MCF 10A (cell line): Measurements from ENCODE around the gene VCX. TPM values are rescaled to one million over a fixed set of nuclear protein-coding genes. Genes with fewer than 3 reads are reported as not detected.
"Not testable (repeated sequence)": the region's sequence is repeated elsewhere in the genome, so short reads cannot be mapped to it uniquely, and the experiment has no call there.

Source experiments
- Bru-seq: library from RNA; stranded (reverse); fragments of 400-500 nt; gene quantifications from one replicate; lab custom pipeline; 2021; lab: Mats Ljungman, UMichigan
- BruChase-seq, 2 experiments: library from RNA; stranded (reverse); fragments of 400-500 nt; gene quantifications; one replicate each; lab custom pipeline; 2021; lab: Mats Ljungman, UMichigan
- BruUV-seq: library from RNA; stranded (reverse); fragments of 400-500 nt; replicated peaks from 2 replicates; lab custom pipeline; 2021; lab: Mats Ljungman, UMichigan
- CTCF ChIA-PET: fragments of 300-600 bp; sonication (Branson Sonifier 250); formaldehyde crosslinking; extraction: SDS; loops from one replicate; lab custom pipeline; 2021; ENCODE audit warnings: antibody characterized with exemption, inconsistent platforms; lab: Yijun Ruan, JAX
- POLR2A ChIA-PET: fragments of 300-600, 350-650 bp; sonication (Branson Sonifier 250); formaldehyde crosslinking; extraction: SDS; loops from one replicate; lab custom pipeline; 2020; ENCODE audit warnings: antibody characterized with exemption, inconsistent platforms; lab: Yijun Ruan, JAX
- DNase-seq: peaks from one replicate; pipeline ENCODE4 v3.0.0-alpha.2; 2018; ENCODE audit not compliant: unreplicated experiment
- H3K27ac Mint-ChIP-seq: one replicate; pipeline ENCODE4 v1.8.0; 2022; ENCODE audit warnings: mild to moderate bottlenecking, low read depth, mixed read lengths; ENCODE audit not compliant: unreplicated experiment
- H3K27me3 Mint-ChIP-seq: one replicate; pipeline ENCODE4 v1.8.0; 2022; ENCODE audit warnings: mixed read lengths; ENCODE audit not compliant: insufficient read depth, unreplicated experiment
- H3K36me3 Mint-ChIP-seq: one replicate; pipeline ENCODE4 v1.8.0; 2022; ENCODE audit warnings: mild to moderate bottlenecking, moderate library complexity, mixed read lengths; ENCODE audit not compliant: insufficient read depth, unreplicated experiment
- H3K4me1 Mint-ChIP-seq: one replicate; pipeline ENCODE4 v1.8.0; 2022; ENCODE audit warnings: mixed read lengths; ENCODE audit not compliant: insufficient read depth, unreplicated experiment
- H3K4me3 Mint-ChIP-seq: one replicate; pipeline ENCODE4 v1.8.0; 2022; ENCODE audit warnings: mild to moderate bottlenecking, moderate library complexity, mixed read lengths; ENCODE audit not compliant: unreplicated experiment
- H3K9me3 Mint-ChIP-seq: one replicate; pipeline ENCODE4 v1.8.0; 2022; ENCODE audit warnings: mixed read lengths; ENCODE audit not compliant: unreplicated experiment
- intact Hi-C: fragments of 100-400 bp; cut with micrococcal nuclease; formaldehyde crosslinking; loops from 2 replicates; pipeline ENCODE4 v1.14.1; 2022
- long read RNA-seq: library from polyadenylated mRNA; stranded (forward); transcript quantifications from one replicate; pipeline ENCODE4 v2.0.0, GENCODE V29; 2022
- total RNA-seq: library from RNA; stranded (reverse); gene quantifications from 2 replicates; pipeline ENCODE4 v1.2.3, GENCODE V29; 2022
- TF ChIP-seq, protein P1 (sequence below): fragments of 200-600 bp; IDR thresholded peaks from one replicate; pipeline ENCODE4 v1.8.0; 2022; ENCODE audit warnings: antibody characterized with exemption, mild to moderate bottlenecking; ENCODE audit not compliant: unreplicated experiment

Gene VCX
- total RNA-seq (not detected in 2 replicates), Bru-seq, nascent RNA (not detected), BruChase-seq, experiment 1, labeled RNA remaining after a 6-hour chase (not detected), BruChase-seq, experiment 2, labeled RNA remaining after a 2-hour chase (not detected)
- long read RNA-seq, result 0 reads

DNA sequence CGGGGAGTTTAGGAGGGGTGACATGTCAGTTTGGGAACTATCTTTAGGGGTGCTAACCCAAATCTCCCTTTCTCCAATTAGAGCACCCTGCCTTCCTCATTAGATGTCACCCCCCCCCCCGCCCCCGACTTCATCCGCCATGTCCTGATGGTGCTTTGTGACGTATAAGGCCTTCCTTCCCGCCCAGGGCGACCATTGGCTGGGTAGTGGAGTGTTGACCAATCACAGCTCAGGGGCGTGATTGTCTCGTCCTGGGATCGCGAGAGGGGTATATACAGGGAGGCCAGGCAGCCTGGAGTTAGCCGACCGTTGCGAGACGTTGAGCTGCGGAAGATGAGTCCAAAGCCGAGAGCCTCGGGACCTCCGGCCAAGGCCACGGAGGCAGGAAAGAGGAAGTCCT, at the start of gene VCX:
Gene VCX (plus strand): TSS at position 301 of the 400 bp plus-strand sequence. CDS start 33 bp downstream, at position 334.
- BruUV-seq, H3K36me3 Mint-ChIP-seq, CTCF ChIA-PET, POLR2A ChIA-PET, intact Hi-C loops, DNase-seq, H3K4me3 Mint-ChIP-seq, H3K4me1 Mint-ChIP-seq, H3K27ac Mint-ChIP-seq, H3K27me3 Mint-ChIP-seq: not testable (repeated sequence)
- peaks cover 13% of the 10 kb centered on the region for H3K9me3 Mint-ChIP-seq

DNA sequence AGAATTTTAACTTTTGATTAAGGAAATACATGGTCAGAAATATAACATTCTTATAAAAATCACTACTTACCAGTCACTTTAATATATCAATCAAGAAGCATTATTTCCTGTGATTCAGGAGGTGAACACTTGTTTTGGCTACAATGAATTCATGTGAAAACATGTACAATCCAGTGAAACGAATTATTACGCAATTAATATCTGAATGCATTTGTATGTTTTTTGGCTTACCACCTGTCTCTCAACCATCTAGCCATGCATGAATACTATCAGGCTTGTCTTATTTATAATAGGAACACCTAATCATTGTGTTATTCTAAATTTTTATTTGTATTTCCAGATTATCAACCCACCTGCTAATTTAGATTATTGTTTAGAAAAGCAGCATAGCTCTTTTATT, 44.6 kb upstream of the VCX start:
- DNase-seq, result no peak
- H3K27ac Mint-ChIP-seq, result no peak overlapping the region
- H3K4me1 Mint-ChIP-seq, result no peaks in the 10 kb centered on the region
- intact Hi-C loops, result no loop called here
- no TSS peak for BruUV-seq
- H3K4me3 Mint-ChIP-seq, result no peak overlapping the region
- H3K9me3 Mint-ChIP-seq, result peaks cover 11% of the 10 kb centered on the region
- TF ChIP-seq, protein P1, sequence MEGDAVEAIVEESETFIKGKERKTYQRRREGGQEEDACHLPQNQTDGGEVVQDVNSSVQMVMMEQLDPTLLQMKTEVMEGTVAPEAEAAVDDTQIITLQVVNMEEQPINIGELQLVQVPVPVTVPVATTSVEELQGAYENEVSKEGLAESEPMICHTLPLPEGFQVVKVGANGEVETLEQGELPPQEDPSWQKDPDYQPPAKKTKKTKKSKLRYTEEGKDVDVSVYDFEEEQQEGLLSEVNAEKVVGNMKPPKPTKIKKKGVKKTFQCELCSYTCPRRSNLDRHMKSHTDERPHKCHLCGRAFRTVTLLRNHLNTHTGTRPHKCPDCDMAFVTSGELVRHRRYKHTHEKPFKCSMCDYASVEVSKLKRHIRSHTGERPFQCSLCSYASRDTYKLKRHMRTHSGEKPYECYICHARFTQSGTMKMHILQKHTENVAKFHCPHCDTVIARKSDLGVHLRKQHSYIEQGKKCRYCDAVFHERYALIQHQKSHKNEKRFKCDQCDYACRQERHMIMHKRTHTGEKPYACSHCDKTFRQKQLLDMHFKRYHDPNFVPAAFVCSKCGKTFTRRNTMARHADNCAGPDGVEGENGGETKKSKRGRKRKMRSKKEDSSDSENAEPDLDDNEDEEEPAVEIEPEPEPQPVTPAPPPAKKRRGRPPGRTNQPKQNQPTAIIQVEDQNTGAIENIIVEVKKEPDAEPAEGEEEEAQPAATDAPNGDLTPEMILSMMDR, result no peak
- ChIA-PET POLR2A (no interaction called here), CTCF (no interaction called here)
- no peaks in the 10 kb centered on the region for H3K36me3 Mint-ChIP-seq
- H3K27me3 Mint-ChIP-seq, result no peaks in the 10 kb centered on the region

DNA sequence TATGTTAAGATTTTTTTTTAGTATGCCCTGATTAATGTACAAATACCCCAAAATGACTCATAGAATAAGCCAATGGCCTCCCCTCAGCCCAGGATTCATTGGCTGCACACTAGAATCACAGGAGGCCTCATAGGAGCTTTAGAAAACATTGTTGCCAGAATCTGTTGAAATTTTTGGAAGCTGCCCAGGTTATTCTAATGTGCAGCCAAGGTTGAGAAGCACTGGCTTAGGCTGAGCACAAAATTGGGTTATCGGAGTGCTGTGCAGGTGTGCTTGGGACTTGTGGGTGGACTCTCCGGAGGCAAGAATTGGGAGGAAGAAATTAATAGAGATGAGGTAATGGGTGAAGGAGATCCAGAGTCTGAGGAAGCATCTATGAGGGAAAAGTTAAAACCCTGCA, 41.3 kb upstream of the VCX start:
- POLR2A ChIA-PET, result no interaction called here
- peak; percentile 0 for DNase-seq
- BruUV-seq, result no TSS peak
- no peaks in the 10 kb centered on the region for H3K27me3 Mint-ChIP-seq
- TF ChIP-seq, protein P1, result no peak
- intact Hi-C loops, result no loop called here
- no peak overlapping the region for H3K27ac Mint-ChIP-seq
- no peaks in the 10 kb centered on the region for H3K4me1 Mint-ChIP-seq
- no peaks in the 10 kb centered on the region for H3K36me3 Mint-ChIP-seq
- peaks cover 16% of the 10 kb centered on the region for H3K9me3 Mint-ChIP-seq
- CTCF ChIA-PET, result no interaction called here
- no peak overlapping the region for H3K4me3 Mint-ChIP-seq

DNA sequence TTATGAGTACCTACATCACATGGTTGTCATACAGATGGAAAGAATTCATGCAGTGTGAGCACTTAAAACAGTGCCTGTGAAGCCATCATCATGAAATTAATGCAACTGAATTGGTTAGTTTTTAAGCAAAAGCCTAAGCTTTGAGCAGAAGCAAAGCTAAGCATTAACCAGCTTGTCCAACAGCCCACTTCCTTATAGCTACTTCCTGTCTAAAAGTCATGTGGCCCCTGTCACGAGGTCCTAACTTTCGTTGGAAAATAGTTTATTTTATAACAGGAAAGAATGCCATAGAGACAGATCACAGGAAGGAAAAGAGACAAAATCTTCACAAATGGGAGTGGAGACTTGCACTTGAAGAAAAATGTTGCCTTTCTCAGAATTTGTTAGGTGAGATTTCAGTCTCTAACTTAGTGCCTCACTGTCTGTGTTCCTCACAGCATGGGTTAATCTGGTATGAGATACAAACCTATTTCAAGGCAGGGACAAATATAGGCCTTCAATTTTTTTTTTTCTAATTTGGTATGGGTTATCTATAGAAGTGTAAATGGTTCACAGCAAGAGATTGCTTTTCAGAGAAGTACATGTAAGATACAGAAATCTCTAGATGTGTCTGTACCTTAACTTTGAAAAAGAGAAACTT, 27.7 kb upstream of the VCX start:
- H3K4me3 Mint-ChIP-seq, result no peak overlapping the region
- H3K27me3 Mint-ChIP-seq, result no peaks in the 10 kb centered on the region
- no peak for DNase-seq
- intact Hi-C loops, result no loop called here
- no peak overlapping the region for H3K27ac Mint-ChIP-seq
- CTCF ChIA-PET, result no interaction called here
- TF ChIP-seq, protein P1, result no peak
- no TSS peak for BruUV-seq
- H3K4me1 Mint-ChIP-seq, result no peaks in the 10 kb centered on the region
- POLR2A ChIA-PET, result no interaction called here
- H3K9me3 Mint-ChIP-seq, result no peaks in the 10 kb centered on the region
- no peaks in the 10 kb centered on the region for H3K36me3 Mint-ChIP-seq
